H1 (cell line): ENCODE measurements around the gene PAQR7. TPM values are rescaled to one million over a fixed set of nuclear protein-coding genes. Genes with fewer than 3 reads are reported as not detected.
A peak's percentile ranks its signal among the peaks of the same experiment; 100 is the strongest.

ENCODE experiments used
- CBX5 ChIP-seq: fragments of 300-800, 300-1000 bp; sonication (generic); IDR thresholded peaks from 2 replicates; pipeline ENCODE4 v1.7.1; 2016; ENCODE audit warnings: antibody characterized with exemption, low read length, low read depth
- CEBPB ChIP-seq: IDR thresholded peaks from 2 replicates; pipeline ENCODE4 v1.6.1; 2012; ENCODE audit warnings: low read depth, low read length
- CHD7 ChIP-seq: fragments of 300-600 bp; sonication (generic); IDR thresholded peaks from 2 replicates; pipeline ENCODE4 v1.7.1; 2012; ENCODE audit warnings: low read length, moderate library complexity, mild to moderate bottlenecking, inconsistent platforms; ENCODE audit not compliant: insufficient replicate concordance
- CREB1 ChIP-seq: IDR thresholded peaks from 2 replicates; pipeline ENCODE4 v1.6.1; 2012; ENCODE audit warnings: inconsistent platforms
- HDAC6 ChIP-seq: IDR thresholded peaks from one replicate; pipeline ENCODE4 v1.7.1; 2012; ENCODE audit warnings: low read depth, mild to moderate bottlenecking, inconsistent platforms, low read length, moderate library complexity
- MAFK ChIP-seq: IDR thresholded peaks from 2 replicates; pipeline ENCODE4 v1.6.1; 2012; ENCODE audit warnings: low read depth, mild to moderate bottlenecking, improper control_type of control experiment, low read length
- RXRA ChIP-seq: IDR thresholded peaks from 2 replicates; pipeline ENCODE4 v1.6.1; 2011; ENCODE audit warnings: low read depth, mild to moderate bottlenecking, low read length, moderate library complexity; ENCODE audit not compliant: insufficient read depth
- SAP30 ChIP-seq: fragments of 300-600 bp; sonication (generic); IDR thresholded peaks from 2 replicates; pipeline ENCODE4 v1.7.1; 2012; ENCODE audit warnings: low read length, moderate library complexity, mild to moderate bottlenecking, inconsistent platforms; ENCODE audit not compliant: insufficient read depth, insufficient replicate concordance
- TAF7 ChIP-seq: optimal IDR thresholded peaks from 2 replicates; pipeline ENCODE3; 2011; ENCODE audit warnings: low read depth, mild to moderate bottlenecking, inconsistent platforms, low read length, moderate library complexity, borderline replicate concordance
- polyA plus RNA-seq, 7 experiments: library from polyadenylated mRNA; depleted of rRNA in 3 of 7; stranded (reverse) in 5 of 7; unstranded in 2 of 7; fragments of >200 nt in 5 of 7; fragments of 200-250 nt in 2 of 7; gene quantifications; 1 replicate in 5 of 7; 2 replicates in 1 of 7; 4 replicates in 1 of 7; pipeline versions ENCODE4 v1.2.1 to v1.2.3, GENCODE V29; 2011 to 2013; ENCODE audit warnings: missing spikeins in 2 of 7, mixed read lengths in 2 of 7
- total RNA-seq: library from RNA; stranded (reverse); fragmentation: NEBNext Ultra II Directional; extraction: Animal tissue kit (Norgen Biotek cat#: 25700); gene quantifications from 2 replicates; pipeline ENCODE4 v1.2.1, GENCODE V29; 2021

PAQR7 gene
- total and polyA plus RNA-seq, 2 of the 8 experiments (the other 6 are each of a cell fraction or from before 2014, with no cell fraction given), result 7.3 to 7.4 TPM

GRCh38 chr1:25820247-25821111, 55.0 kb downstream of the PAQR7 start (continued):
- TF ChIP-seq CHD7 (no peak), CEBPB (no peak), TAF7 (no peak), SAP30 (peak; percentile 71), HDAC6 (no peak), RXRA (no peak), CREB1 (0 out of 2 replicates have a peak, but pooled peaks have one; percentile 8), MAFK (no peak), CBX5 (no peak)
